A673 (cell line): Measurements from ENCODE around the gene DDR2.
"Not testable (repeated sequence)": the region's sequence is repeated elsewhere in the genome, so short reads cannot be mapped to it uniquely, and the experiment has no call there.

Experiments used
- CTCF ChIP-seq: fragments of 300-800, 200-600 bp; sonication (generic); conservative IDR thresholded peaks from 2 replicates; pipeline ENCODE4 v1.5.1; 2017; ENCODE audit warnings: low read depth, mild to moderate bottlenecking, antibody characterized with exemption, low read length, moderate library complexity, mixed read lengths
- EZH2 ChIP-seq: fragments of 200-600 bp; sonication (generic); IDR thresholded peaks from 2 replicates; pipeline ENCODE4 v1.6.1; 2017; ENCODE audit warnings: borderline replicate concordance, low read depth, mild to moderate bottlenecking, mixed read lengths, antibody characterized with exemption, low read length; ENCODE audit not compliant: poor library complexity, severe bottlenecking

GRCh38 chr1:162796617-162797279 is 164.5 kb downstream of the DDR2 start:
- TF ChIP-seq CTCF, EZH2: not testable (repeated sequence)
